IPS-20b (cell line): ENCODE measurements around the gene RNPS1.

Experiments
- H3K27ac ChIP-seq: one replicate; pipeline ENCODE4 v1.5.1; 2013; ENCODE audit warnings: low read length
- H3K27me3 ChIP-seq: 2 replicates; pipeline ENCODE4 v1.6.1; 2013; ENCODE audit warnings: mild to moderate bottlenecking, low read length, inconsistent platforms; ENCODE audit not compliant: insufficient read depth
- H3K36me3 ChIP-seq: 2 replicates; pipeline ENCODE4 v1.6.1; 2013; ENCODE audit warnings: low read depth, mild to moderate bottlenecking, inconsistent platforms, low read length, moderate library complexity; ENCODE audit not compliant: insufficient read depth
- H3K4me1 ChIP-seq: 2 replicates; pipeline ENCODE4 v1.6.1; 2013; ENCODE audit warnings: mild to moderate bottlenecking, control low read depth, inconsistent platforms, low read length, moderate library complexity; ENCODE audit not compliant: insufficient read depth
- H3K4me3 ChIP-seq: 2 replicates; pipeline ENCODE4 v1.5.1; 2013; ENCODE audit warnings: mild to moderate bottlenecking, low read length, inconsistent platforms
- H3K9ac ChIP-seq: 2 replicates; pipeline ENCODE4 v1.6.1; 2013; ENCODE audit warnings: low read depth, mild to moderate bottlenecking, inconsistent platforms, low read length, moderate library complexity
- H3K9me3 ChIP-seq: 2 replicates; pipeline ENCODE4 v1.6.1; 2013; ENCODE audit warnings: mild to moderate bottlenecking, low read depth, low read length, inconsistent platforms; ENCODE audit not compliant: insufficient read depth

The RNPS1 gene

GRCh38 chr16:2278956-2279800 lies 11.3 kb upstream of the RNPS1 start:
- Histone ChIP-seq H3K27ac (no peak overlapping the region), H3K4me3 (no peak overlapping the region), H3K27me3 (no peaks in the 10 kb centered on the region), H3K36me3 (no peaks in the 10 kb centered on the region), H3K9me3 (no peaks in the 10 kb centered on the region), H3K9ac (no peak overlapping the region), H3K4me1 (no peaks in the 10 kb centered on the region)

GRCh38 chr16:2278272-2278608 lies 10.3 kb upstream of the RNPS1 start:
- no peak overlapping the region for H3K27ac ChIP-seq
- H3K4me3 ChIP-seq: no peak overlapping the region
- no peak overlapping the region for H3K9ac ChIP-seq
- H3K4me1 ChIP-seq: no peaks in the 10 kb centered on the region
- H3K36me3 ChIP-seq: no peaks in the 10 kb centered on the region
- H3K9me3 ChIP-seq: no peaks in the 10 kb centered on the region
- no peaks in the 10 kb centered on the region for H3K27me3 ChIP-seq

- Histone ChIP-seq H3K9me3 (no peaks in the 10 kb centered on the region), H3K36me3 (no peaks in the 10 kb centered on the region), H3K9ac (no peak overlapping the region), H3K27me3 (no peaks in the 10 kb centered on the region), H3K4me3 (no peak overlapping the region), H3K4me1 (no peaks in the 10 kb centered on the region), H3K27ac (no peak overlapping the region)
Measured at GRCh38 chr16:2277466-2278271, 9.7 kb upstream of the RNPS1 start.

GRCh38 chr16:2276368-2277195 lies 8.7 kb upstream of the RNPS1 start:
- Histone ChIP-seq H3K27ac (no peak overlapping the region), H3K36me3 (no peaks in the 10 kb centered on the region), H3K4me1 (no peaks in the 10 kb centered on the region)

GRCh38 chr16:2275476-2276367 lies 7.8 kb upstream of the RNPS1 start:
- H3K4me3 ChIP-seq: no peak overlapping the region
- no peak overlapping the region for H3K27ac ChIP-seq
- H3K9me3 ChIP-seq: no peaks in the 10 kb centered on the region
- no peaks in the 10 kb centered on the region for H3K27me3 ChIP-seq
- no peak overlapping the region for H3K9ac ChIP-seq
- no peaks in the 10 kb centered on the region for H3K4me1 ChIP-seq
- no peaks in the 10 kb centered on the region for H3K36me3 ChIP-seq

More at GRCh38 chr16:2276368-2277195, 8.7 kb upstream of the RNPS1 start:
- no peak overlapping the region for H3K9ac ChIP-seq
- no peaks in the 10 kb centered on the region for H3K9me3 ChIP-seq
- H3K27me3 ChIP-seq: no peaks in the 10 kb centered on the region
- no peak overlapping the region for H3K4me3 ChIP-seq

- no peaks in the 10 kb centered on the region for H3K36me3 ChIP-seq
- peaks cover 3% of the 10 kb centered on the region; the same call in 1 of the 2 replicates for H3K4me1 ChIP-seq
- no peaks in the 10 kb centered on the region for H3K9me3 ChIP-seq
- no peak overlapping the region for H3K4me3 ChIP-seq
- H3K27ac ChIP-seq: no peak overlapping the region
- no peak overlapping the region for H3K9ac ChIP-seq
- H3K27me3 ChIP-seq: 0 out of 2 replicates have a peak, but pooled peaks cover 5% of the 10 kb centered on the region
Measured at GRCh38 chr16:2273931-2274330, 6.0 kb upstream of the RNPS1 start.

GRCh38 chr16:2273484-2273883 lies 5.6 kb upstream of the RNPS1 start:
- Histone ChIP-seq H3K27me3 (0 out of 2 replicates have a peak, but pooled peaks cover 6% of the 10 kb centered on the region), H3K4me3 (no peak overlapping the region), H3K36me3 (no peaks in the 10 kb centered on the region), H3K27ac (no peak overlapping the region), H3K9ac (no peak overlapping the region), H3K4me1 (peaks cover 3% of the 10 kb centered on the region; the same call in 1 of the 2 replicates), H3K9me3 (no peaks in the 10 kb centered on the region)

GRCh38 chr16:2271848-2272461 lies 4.0 kb upstream of the RNPS1 start:
- Histone ChIP-seq H3K9me3 (no peaks in the 10 kb centered on the region), H3K27ac (no peak overlapping the region), H3K4me1 (peaks cover 3% of the 10 kb centered on the region; the same call in 1 of the 2 replicates), H3K27me3 (0 out of 2 replicates have a peak, but pooled peaks cover 6% of the 10 kb centered on the region), H3K9ac (no peak overlapping the region), H3K4me3 (no peak overlapping the region), H3K36me3 (no peaks in the 10 kb centered on the region)

GRCh38 chr16:2270588-2271470 lies 2.9 kb upstream of the RNPS1 start:
- Histone ChIP-seq H3K9ac (no peak overlapping the region), H3K4me1 (peaks cover 6% of the 10 kb centered on the region; the same call in 1 of the 2 replicates), H3K27me3 (0 out of 2 replicates have a peak, but pooled peaks cover 6% of the 10 kb centered on the region)

GRCh38 chr16:2270070-2270462 lies 2.1 kb upstream of the RNPS1 start:
- H3K4me3 ChIP-seq: no peak overlapping the region
- H3K27ac ChIP-seq: no peak overlapping the region
- no peak overlapping the region for H3K9ac ChIP-seq

More at GRCh38 chr16:2270588-2271470, 2.9 kb upstream of the RNPS1 start:
- no peak overlapping the region for H3K4me3 ChIP-seq
- peaks cover 8% of the 10 kb centered on the region; the same call in 1 of the 2 replicates for H3K36me3 ChIP-seq
- no peak overlapping the region for H3K27ac ChIP-seq
- no peaks in the 10 kb centered on the region for H3K9me3 ChIP-seq

More at GRCh38 chr16:2270070-2270462, 2.1 kb upstream of the RNPS1 start:
- 0 out of 2 replicates have a peak, but pooled peaks cover 6% of the 10 kb centered on the region for H3K27me3 ChIP-seq
- peaks cover 15% of the 10 kb centered on the region for H3K36me3 ChIP-seq
- H3K9me3 ChIP-seq: no peaks in the 10 kb centered on the region
- peaks cover 8% of the 10 kb centered on the region; the same call in 1 of the 2 replicates for H3K4me1 ChIP-seq
